ENCODE data around the gene SFPQ.
"Not testable (repeated sequence)": the region's sequence is repeated elsewhere in the genome, so short reads cannot be mapped to it uniquely, and the experiment has no call there.

The SFPQ gene

DNA sequence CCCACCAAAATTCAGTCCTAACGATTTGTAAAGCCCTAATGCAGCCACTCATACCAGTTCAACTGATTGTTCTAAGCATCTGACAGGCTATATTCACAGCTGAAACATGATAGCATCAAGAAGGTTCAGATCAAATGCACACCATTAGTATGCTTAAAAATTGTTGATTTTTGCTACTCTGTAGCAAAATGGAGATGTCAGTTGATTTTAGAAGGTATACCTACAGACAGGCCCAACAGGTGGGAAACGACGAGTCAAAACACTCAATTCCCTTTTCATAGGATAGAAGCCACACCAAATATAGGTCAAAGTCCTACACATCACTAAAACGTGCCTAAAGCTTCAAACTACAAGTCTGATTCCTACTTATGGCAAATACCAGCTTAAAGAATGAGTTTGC is 6.7 kb downstream of the SFPQ start:
- DNase-seq (ENCODE audit: low read depth) = no peak

DNA sequence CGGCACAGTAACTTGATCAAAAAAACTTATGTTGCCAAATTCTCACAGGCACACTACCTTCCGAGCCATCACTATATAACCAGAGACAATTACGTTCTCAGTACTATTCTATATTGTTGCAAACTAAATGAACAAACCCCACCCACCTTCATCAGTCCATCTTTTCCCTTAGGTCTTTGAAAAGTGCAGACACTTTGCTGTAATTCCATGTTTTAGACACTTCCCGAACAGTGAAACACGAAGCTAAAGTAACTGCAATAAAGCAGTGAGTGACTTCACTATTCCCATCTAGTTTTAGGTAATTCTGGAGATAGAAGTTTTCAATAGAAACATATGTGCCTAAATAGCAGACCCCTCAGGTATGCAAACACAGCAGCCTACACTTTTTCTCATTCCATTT is 7.7 kb downstream of the SFPQ start:
- DNase-seq (ENCODE audit: low read depth) = no peak

DNA sequence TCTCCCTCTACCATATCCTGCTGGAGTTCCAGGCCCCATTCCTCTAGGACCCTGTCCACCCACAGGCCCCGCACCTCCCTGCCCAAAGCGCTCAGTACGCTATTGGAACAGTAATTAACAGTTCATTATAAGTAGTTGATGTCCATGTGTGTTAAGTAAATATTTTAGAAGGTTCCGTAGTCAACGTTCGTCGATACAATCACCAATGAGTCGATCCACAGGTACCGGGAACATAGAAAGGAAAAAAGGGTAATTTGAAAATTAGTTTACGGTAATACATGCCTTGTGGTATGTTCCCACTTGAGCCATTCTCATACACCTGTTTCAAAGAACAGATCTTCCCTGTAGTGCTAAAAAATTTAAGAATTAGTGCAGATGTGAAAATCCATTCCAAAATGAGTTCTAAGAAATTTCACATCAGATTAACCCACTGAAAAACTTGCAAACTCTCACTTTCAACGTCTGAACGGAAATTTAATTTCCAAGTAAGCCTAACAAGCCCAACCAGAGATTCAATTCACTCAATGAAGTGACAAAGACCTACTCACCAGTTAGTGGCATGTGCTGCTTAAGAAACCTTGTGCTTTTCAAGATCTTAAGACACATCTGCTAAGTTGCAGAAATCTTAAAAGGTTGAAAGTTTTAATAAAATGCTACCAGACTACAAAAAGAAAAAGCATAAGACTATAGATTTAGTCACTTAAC is 8.3 kb downstream of the SFPQ start:
- no peak for DNase-seq (ENCODE audit: low read depth)

DNA sequence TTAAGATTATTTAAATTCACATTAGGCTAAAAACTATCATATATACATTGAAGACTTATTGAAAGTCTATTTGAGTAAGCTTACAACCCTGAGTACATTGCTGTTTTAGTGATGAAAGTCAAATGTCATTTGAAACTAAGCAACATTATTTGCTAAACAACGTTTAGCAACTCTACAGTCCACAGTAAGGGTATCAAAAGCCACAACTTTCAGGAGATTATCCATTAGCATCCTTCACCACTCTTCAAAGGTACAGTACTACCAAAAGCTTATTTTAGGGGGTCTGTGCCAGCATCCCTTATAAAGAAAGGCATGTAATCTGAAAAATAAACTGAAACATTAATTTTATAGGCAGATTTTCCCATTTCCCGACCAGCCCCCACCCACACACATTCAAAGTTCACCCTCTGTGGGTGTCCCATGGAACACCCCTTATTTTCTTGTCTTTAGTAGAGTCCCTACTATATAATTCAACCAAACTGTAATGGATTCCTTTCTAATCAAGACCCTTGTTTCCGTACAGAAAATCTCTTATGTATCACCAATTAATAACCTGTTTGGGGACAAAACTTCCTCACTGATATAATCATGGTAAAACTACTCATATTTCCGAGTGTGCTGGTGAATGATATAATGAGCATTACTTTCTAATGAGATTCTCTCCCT is 11.0 kb downstream of the SFPQ start:
- DNase-seq (ENCODE audit: low read depth) = no peak

DNA sequence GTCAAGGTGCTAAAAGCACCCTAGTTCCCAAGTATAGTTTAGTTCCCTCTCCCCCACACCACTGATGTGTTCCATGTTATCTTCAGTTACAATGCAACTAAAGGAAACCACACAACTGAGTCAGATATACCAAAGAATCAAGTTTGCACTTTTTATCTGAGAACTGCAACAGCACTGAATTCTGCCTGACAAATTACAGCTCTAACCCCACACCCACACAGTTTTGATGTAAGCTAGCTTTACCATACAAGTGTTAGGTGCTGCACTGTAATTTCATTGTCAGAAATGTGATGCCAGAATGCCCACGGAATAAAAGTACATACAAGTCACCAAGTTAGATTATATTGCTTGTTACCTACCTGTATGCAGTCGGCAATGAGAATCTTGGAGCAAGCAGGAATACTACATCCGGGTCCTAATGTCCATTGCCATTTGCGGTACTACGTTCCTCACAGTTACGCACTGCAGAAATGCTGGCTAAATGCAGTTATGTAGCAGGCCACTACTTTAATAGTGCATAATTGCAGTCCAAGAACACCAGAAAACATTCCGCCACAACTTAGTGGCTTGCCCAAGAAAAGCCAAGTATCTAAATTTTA is 12.1 kb downstream of the SFPQ start:
- DNase-seq (ENCODE audit: low read depth) = no peak

DNA sequence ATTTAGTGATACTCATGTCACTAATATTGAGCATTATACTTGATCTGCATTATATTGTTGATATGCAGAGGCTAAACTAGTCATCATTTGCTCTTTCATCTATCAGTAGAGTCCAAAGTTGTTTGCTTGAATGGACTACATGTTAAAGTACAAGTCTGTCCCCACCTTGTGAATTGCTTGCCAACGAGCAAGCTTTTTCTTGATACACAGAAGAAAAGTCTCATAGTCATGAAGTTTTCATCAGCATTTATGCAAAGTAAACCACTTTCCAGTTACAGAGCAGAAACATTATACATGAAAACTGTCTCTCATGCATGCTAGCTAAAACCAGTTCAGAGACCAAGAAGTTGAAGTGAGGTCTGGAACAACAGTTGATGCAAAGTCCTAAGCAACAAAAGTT is 13.0 kb downstream of the SFPQ start:
- no peak for DNase-seq (ENCODE audit: low read depth)

DNA sequence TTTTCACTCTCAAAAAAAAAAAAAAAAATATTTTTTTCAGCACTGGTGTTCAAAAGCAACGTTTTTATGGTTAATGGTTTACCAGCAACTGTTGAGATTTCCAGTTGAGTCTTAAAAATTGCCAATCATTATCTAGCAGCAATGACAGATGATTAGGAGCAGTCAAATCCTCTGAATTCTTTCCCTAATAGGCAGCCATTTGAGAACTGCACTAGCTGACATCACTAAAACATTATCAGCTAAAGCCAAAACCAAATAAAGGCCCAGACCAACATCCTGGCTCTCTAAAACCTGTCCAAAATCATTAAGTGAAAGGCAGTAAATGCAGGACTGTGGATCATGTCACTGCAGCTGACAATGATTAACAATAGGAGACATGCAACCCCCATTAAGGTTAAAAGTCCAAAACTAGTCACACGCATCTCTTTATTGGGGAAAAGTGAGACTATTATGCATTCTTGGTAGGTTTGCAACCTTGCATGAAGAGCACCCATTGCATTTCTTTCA is 14.0 kb downstream of the SFPQ start:
- DNase-seq (ENCODE audit: low read depth) = no peak

DNA sequence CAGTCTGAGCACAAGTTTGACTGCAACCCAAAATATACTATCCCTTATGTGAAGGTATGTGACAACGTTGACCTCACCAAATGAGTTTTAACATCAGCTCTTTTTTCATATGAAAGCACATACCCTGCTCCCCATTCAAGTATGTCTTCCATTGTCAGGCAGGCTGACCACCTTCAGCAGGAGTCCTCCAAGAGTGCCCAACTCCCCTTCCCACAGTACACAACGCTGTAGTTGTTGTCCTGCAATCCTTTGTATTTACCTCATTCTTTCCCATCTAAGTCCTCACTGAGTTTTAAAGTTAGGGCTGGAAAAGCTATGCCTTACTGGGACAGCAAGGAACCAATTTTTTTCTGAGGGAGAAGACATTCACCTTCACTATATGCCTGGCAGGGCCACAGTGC is 14.7 kb downstream of the SFPQ start:
- no peak for DNase-seq (ENCODE audit: low read depth)

DNA sequence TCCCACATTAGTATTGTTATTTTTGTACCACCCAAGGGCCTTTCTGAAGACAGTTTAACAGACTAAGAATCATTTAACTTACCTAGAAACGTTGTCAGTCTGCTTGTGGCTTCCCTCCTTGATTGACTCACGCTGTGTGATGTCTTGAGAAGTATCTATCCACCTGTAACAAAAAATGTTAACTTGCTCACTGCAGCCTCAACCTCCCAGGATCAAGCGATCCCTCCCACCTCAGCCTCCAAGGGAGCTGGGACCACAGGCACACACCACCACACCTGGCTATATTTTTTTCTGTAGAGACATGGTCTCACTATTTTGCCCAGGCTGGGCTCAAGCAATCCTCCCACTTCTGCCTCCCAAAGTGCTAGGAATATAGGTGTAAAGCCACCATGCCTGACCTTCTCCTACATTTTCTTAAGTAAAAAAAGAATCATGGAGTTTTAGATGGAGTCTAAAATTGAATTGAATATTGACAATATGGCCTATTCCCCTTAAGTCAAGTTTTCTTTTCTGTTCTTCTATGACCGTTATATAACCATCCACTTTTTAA is 15.6 kb downstream of the SFPQ start:
- no peak for DNase-seq (ENCODE audit: low read depth)

DNA sequence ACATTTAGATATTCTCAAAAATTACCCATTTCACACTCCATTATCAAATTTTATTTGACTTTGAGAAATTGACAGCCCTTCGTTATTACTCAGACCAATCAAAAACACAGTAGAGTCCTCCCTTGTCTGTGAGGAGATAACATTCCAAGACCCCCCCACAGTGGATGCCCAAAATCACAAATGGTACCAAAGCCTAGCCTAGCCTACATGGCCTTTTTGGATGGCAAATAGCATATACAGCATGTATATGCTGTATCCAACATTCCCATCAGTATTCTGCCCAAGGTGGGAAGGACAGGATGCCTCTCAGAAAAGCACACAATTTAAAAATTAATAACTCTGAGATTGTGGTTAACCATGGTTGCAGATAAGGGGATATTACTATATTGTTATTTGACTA is 17.3 kb downstream of the SFPQ start:
- no peak for DNase-seq (ENCODE audit: low read depth)

DNA sequence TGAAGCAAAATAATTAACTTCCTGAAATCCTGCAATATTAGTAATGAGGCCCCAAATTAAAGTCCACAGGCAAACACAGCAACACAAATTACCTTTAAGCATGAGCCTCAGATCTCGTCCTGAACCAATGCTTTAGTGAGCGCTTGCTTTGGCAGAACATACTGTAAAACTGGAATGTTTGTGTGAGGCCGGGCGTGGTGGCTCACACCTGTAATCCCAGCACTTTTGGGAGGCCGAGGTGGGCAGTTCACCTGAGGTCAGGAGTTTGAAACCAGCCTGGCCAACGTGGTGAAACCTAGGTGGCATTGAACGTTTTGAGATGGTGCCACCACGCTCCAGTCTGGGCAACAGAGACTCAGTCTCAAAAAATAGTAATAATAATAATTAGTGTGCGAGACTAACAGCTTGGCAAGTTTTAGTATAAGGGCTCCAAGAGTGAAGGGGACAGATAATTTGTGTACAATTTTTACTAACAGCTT is 17.8 kb downstream of the SFPQ start:
- no peak for DNase-seq (ENCODE audit: low read depth)

DNA sequence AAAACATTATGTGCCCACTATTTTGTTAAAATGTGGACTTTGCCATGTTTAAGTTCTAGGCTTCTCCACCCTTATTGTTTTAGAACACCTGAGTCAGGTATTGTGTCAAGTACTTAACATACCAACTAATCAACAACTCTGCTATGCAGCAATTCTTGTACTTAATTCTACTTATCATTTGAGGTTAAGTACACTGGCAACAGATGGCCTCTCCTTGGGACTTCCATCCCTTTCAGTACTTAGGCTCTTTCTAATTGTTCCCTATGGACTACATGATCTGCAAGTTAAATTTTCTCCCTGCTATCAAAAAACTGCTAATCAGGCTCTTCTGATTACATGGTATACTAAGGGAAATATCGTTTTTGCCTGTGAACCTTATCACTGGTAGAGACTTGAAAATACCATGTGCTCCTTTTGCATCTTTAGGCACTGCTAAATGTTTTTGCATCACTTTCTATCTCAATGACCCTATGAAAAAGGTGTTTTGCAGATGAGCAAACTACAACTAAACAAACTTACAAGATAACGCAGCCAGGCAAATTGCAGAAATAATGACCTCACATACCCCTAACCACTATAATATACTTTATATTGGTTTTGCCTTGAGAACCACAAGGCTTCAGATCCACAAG is 18.9 kb downstream of the SFPQ start:
- DNase-seq (ENCODE audit: low read depth) = no peak

DNA sequence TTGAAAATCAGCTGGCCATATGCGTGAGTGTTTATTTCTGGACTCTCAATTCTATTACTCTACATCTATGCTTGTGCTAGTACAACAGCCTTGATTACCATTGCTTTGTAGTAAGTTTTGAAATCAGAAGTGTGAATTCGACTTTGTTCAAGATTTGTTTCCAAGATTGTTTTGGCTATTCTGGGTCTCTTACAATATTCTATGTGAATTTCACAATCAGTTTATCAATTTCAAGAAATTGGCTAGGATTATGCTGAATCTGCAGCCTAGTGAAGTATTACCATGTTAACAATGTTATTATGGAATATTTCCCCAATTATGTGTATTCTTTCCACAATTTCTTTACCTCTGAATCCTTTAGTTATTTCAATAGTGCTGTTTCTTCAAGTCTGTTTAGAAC is 19.5 kb downstream of the SFPQ start:
- DNase-seq (ENCODE audit: low read depth) = no peak

DNA sequence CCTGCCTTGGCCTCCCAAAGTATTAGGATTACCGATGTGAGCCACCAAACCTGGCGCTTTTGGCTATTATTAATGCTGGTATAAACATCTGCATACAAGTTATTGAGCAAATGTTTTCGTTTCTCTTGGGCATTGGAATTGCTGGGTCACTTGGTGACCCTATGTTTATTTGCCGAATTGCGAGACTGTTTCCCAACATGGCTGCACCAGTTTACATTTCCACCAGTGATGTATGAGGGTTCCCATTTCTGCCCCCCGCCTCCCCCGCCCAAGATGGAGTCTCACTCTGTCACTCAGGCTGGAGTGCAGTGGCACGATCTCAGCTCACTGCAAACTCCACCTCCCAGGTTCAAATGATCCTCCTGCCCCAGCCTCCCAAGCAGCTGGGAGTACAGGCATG is 20.9 kb downstream of the SFPQ start:
- DNase-seq (ENCODE audit: low read depth) = no peak

DNA sequence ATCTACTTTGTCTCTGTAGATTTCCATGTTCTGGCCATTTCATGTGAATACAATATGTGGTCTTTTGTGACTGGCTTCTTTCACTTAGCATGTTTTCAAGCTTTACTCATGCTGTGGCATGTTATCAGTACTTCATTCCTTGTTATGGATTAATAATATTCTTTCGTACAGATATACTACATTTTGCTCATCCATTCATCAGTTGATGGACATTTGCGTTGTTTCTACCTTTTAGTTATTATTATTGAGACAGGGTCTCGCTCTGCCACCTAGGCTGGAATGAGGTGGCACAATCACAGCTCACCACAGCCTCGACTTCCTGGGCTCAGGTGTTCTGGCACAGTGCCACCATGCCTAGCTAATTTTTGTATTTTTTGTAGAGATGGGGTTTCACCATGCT is 21.4 kb downstream of the SFPQ start:
- DNase-seq (ENCODE audit: low read depth) = no peak

DNA sequence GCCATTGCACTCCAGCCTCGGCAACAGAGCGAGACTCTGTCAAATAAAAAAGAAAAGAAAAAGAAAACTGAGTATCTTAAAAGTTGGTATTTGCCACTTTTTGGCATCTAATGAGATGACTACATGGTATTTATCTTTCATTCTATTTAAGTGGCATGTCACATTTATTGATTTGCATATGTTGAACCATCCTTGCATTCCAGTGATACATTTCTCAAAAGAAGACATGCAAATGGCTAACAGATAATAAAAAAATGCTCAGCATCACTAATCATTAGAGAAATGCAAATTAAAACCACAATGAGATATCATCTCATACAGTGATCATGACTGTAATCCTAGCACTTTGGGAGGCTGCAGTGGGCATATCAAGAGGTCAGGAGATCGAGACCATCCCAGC is 28.1 kb downstream of the SFPQ start:
- no peak for DNase-seq (ENCODE audit: low read depth)

DNA sequence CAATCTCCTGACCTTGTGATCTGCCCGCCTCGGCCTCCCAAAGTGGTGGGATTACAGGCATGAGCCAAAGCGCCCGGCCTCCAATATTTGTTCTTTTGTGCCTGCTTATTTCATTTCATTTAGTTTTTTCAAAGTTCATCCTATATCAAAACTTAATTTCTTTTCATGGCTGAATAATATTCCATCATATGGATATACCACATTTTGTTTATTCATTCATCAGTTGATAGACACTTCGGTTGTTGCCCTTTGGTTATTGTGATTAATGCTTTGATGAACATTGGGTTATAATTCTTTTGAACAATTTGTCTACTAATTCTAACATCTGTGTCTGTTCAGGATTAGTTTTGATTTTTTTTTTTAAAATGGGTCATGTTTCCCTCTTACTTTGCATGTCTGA is 41.7 kb downstream of the SFPQ start:
- no peak for DNase-seq (ENCODE audit: low read depth)

DNA sequence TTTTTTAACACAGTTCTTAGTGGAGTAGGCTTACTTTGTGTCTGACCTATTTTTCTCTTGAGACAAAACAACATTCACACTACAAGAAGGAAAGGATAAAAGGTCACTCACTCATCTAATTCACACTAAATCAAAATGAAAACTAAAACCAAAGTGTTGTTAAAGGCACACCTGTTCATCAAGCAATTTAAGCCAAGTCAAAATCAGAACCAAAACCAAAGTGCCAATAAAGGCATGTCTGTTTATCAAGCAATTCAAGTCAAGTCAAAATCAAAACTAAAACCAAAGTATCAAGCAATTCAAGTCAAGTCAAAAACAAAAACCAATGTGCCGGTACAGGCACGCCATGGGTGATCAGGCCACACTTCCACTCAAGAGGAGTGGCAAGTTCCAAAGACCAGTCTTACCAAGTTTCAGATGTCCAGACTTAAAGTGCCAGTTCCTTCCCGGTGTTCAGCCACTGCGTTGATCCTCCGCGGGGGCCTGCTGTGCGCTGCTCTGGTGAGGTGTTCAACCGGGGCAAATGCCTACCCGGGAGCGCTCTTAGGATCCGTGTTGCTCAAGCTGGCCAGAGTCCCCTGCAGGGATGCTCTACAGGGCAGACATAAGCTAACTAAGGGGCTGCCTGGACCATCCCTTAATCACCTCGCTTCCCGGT is 46.9 kb downstream of the SFPQ start:
- not testable (repeated sequence) for DNase-seq (ENCODE audit: low read depth)

DNA sequence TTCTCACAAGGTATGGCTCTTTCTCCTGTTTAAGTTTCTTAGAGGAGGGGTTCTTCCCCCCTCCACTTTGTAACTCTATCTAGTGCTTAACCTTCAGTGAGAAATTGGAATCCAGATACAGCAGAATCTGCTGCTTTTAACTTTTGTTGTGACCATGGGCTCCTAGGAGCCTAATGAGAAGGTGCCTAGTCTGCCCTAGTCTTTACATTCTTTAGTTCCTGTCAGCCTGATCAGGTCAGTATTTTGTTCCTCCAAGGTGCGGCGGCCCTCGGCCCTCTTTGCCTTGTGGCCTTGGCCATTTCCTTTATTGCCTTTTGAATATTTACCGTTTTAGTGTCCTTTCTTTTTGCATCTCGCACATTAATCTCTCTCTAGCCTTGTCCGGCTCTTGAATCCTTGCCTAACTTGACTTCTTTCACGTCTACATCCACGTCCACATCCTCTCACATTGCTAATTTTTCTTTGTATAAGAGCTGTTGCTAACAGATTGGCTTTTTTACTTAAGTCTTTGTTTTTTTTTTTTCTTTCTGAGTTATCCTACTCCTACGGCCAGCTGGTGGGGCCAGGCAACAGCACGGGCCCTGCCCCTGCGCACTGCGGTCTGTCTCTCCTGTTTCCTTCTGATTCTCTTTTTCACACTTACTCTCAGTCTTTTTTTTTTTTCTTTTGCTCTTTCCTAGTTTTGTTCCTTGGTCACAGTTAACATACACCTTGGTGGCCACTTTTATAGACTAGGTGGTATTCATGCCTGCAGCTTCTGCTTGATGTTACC is 49.0 kb downstream of the SFPQ start:
- DNase-seq (ENCODE audit: low read depth) = no peak

DNA sequence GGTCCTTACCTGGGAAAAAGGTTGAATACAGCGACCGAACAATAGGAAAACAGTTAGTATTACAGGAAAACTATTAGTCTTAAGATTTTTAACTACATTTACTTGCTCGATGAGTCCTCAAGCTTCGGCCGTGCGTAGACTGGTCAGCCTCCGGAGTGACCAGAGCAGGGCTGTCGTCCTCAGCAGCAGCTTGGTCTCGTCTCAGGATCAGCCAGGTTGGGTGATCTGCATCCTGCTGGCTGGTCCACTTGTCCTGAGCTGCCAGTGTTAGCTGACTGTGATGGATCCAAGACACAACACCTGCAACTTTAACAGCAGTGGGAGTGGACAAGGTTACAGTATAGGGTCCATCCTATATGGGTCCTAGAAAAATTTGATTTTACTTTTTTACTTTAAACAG is 50.2 kb downstream of the SFPQ start:
- not testable (repeated sequence) for DNase-seq (ENCODE audit: low read depth)

DNA sequence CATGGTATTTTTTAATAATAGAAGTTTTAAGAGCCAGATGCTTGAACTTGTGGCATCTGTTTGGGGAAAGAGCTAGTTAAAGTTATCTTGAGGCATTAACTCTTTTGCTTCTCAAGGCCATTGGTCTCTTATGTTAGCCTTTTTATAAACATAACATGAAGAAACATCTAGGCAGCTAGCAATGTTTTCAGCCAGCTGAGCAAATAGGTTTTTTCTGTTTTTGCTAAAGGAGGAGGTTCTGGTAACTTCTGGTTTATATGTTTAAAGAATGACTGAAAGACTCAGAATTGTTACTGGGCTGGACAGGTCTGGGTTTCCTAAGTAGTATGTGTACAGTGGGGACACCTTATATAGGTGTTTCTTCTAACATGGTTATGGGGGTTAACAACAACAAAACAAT is 50.7 kb downstream of the SFPQ start:
- not testable (repeated sequence) for DNase-seq (ENCODE audit: low read depth)
